Measurements from ENCODE around the gene LRRC46.

LRRC46 gene

GRCh38 chr17:47857551-47858455, 26.3 kb downstream of the LRRC46 start:
- H3K4me3 ChIP-seq (replicated peaks; ENCODE audit: low read depth, low read length), result no peak overlapping the region
- no peak for DNase-seq (ENCODE audit: extremely low read depth, low read depth)
- TF ChIP-seq CTCF (IDR thresholded peaks at IDR 0.05; ENCODE audit: low read depth, low read length, missing control alignments), result no peak

- H3K4me3 ChIP-seq (replicated peaks; ENCODE audit: low read depth, low read length), result no peak overlapping the region
- DNase-seq (ENCODE audit: extremely low read depth, low read depth), result no peak
- no peak for TF ChIP-seq CTCF (IDR thresholded peaks at IDR 0.05; ENCODE audit: low read depth, low read length, missing control alignments)
Measured at GRCh38 chr17:47860386-47860785, 28.9 kb downstream of the LRRC46 start.

DNA sequence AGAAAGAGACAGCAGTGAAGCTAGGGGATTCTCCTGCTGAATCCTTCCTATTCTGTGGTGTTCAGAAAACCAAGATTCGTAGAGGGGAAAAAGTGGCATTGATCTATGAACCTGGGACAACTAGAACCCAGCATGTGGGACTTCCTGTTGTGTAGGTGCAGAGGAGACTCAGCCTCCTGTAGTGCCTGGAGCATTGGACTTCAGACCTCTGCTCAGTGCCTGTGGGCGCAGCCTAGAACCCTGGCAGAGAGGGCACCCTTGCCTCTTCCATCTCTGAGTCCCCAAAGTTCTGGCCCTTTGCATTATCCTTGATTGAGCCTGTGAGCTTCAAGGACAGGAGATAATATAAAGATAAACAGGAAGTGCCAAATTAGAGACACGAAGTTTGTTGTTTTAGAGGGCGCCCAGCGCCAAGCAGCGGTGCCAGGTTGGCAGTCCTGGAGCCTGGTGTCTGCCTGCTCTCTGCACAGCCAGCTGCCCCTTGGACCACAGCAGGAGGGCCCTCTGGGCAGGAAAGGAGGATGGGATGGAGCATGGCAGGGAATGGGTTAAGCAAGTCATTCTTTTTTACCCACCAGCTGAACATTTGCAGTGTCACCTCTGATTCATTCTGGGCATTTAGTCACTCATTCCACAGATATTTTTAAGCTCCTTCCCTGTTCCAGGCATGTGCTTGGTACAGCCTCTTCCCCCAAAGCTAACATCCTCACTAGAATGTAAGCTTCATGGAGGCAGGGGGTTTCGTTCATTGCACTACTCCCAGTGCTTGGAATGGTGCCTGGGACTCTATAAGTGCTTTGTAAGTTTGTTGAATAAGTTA, 31.4 kb downstream of the LRRC46 start:
- no peak for TF ChIP-seq CTCF (IDR thresholded peaks at IDR 0.05; ENCODE audit: low read depth, low read length, missing control alignments)
- DNase-seq (ENCODE audit: extremely low read depth, low read depth), result peak; percentile 26
- H3K4me3 ChIP-seq (replicated peaks; ENCODE audit: low read depth, low read length), result no peak overlapping the region

- DNase-seq (ENCODE audit: extremely low read depth, low read depth), result no peak
- TF ChIP-seq CTCF (IDR thresholded peaks at IDR 0.05; ENCODE audit: low read depth, low read length, missing control alignments), result no peak
- no peak overlapping the region for H3K4me3 ChIP-seq (replicated peaks; ENCODE audit: low read depth, low read length)
Measured at GRCh38 chr17:47864791-47865216, 33.3 kb downstream of the LRRC46 start.

- no peak for TF ChIP-seq CTCF (IDR thresholded peaks at IDR 0.05; ENCODE audit: low read depth, low read length, missing control alignments)
- no peak overlapping the region for H3K4me3 ChIP-seq (replicated peaks; ENCODE audit: low read depth, low read length)
- DNase-seq (ENCODE audit: extremely low read depth, low read depth), result no peak
Measured at GRCh38 chr17:47866941-47867340, 35.5 kb downstream of the LRRC46 start.

GRCh38 chr17:47867813-47868533, 36.5 kb downstream of the LRRC46 start:
- no peak overlapping the region for H3K4me3 ChIP-seq (replicated peaks; ENCODE audit: low read depth, low read length)
- no peak for DNase-seq (ENCODE audit: extremely low read depth, low read depth)
- TF ChIP-seq CTCF (IDR thresholded peaks at IDR 0.05; ENCODE audit: low read depth, low read length, missing control alignments), result no peak
